H9 (cell line): ENCODE measurements around the gene PEPD. TPM values are rescaled to one million over a fixed set of nuclear protein-coding genes. Genes with fewer than 3 reads are reported as not detected.

Experiments used
- DNase-seq: peaks from one replicate; pipeline ENCODE4 v3.0.0-alpha.2; 2017
- H2AFZ ChIP-seq: one replicate; pipeline ENCODE4 v1.6.1; 2013; ENCODE audit warnings: mild to moderate bottlenecking, low read length, control low read depth, moderate library complexity
- H2AK5ac ChIP-seq: 2 replicates; pipeline ENCODE4 v1.6.1; 2013; ENCODE audit warnings: low read length, control low read depth, mixed read lengths; ENCODE audit not compliant: insufficient read length
- H2BK120ac ChIP-seq: one replicate; pipeline ENCODE4 v1.6.1; 2013; ENCODE audit warnings: low read depth, mild to moderate bottlenecking, low read length, control low read depth, inconsistent platforms; ENCODE audit not compliant: poor library complexity, severe bottlenecking
- H2BK12ac ChIP-seq: 2 replicates; pipeline ENCODE4 v1.6.1; 2013; ENCODE audit warnings: low read length, control low read depth, mixed read lengths, low read depth; ENCODE audit not compliant: insufficient read length
- H2BK15ac ChIP-seq: 2 replicates; pipeline ENCODE4 v1.6.1; 2013; ENCODE audit warnings: low read depth, low read length, control low read depth
- H2BK20ac ChIP-seq: one replicate; pipeline ENCODE4 v1.6.1; 2013; ENCODE audit warnings: low read depth, mild to moderate bottlenecking, low read length, control low read depth, inconsistent platforms; ENCODE audit not compliant: poor library complexity, severe bottlenecking
- H2BK5ac ChIP-seq: 2 replicates; pipeline ENCODE4 v1.6.1; 2013; ENCODE audit warnings: low read length, control low read depth, mixed read lengths; ENCODE audit not compliant: insufficient read length
- H3K14ac ChIP-seq: 2 replicates; pipeline ENCODE4 v1.6.1; 2013; ENCODE audit warnings: low read length, control low read depth; ENCODE audit not compliant: insufficient read depth
- H3K18ac ChIP-seq: 2 replicates; pipeline ENCODE4 v1.6.1; 2013; ENCODE audit warnings: low read depth, mild to moderate bottlenecking, mixed read lengths, low read length, control low read depth; ENCODE audit not compliant: insufficient read length
- H3K23ac ChIP-seq: 2 replicates; pipeline ENCODE4 v1.6.1; 2013; ENCODE audit warnings: low read length, control low read depth, mixed read lengths, low read depth; ENCODE audit not compliant: insufficient read length
- H3K23me2 ChIP-seq: 2 replicates; pipeline ENCODE4 v1.6.1; 2013; ENCODE audit warnings: low read depth, mild to moderate bottlenecking, mixed read lengths, low read length, control low read depth; ENCODE audit not compliant: insufficient read length, poor library complexity, severe bottlenecking
- H3K27ac ChIP-seq: 2 replicates; pipeline ENCODE4 v1.5.1; 2013; ENCODE audit warnings: low read length, control low read depth, mixed read lengths, low read depth; ENCODE audit not compliant: insufficient read length
- H3K27me3 ChIP-seq: 2 replicates; pipeline ENCODE4 v1.6.1; 2013; ENCODE audit warnings: low read length, control low read depth, inconsistent platforms; ENCODE audit not compliant: insufficient read depth
- H3K4ac ChIP-seq: 2 replicates; pipeline ENCODE4 v1.6.1; 2013; ENCODE audit warnings: low read depth, mild to moderate bottlenecking, control low read depth, inconsistent platforms, low read length, moderate library complexity
- H3K4me1 ChIP-seq: 2 replicates; pipeline ENCODE4 v1.6.1; 2013; ENCODE audit warnings: low read length, control low read depth, inconsistent platforms; ENCODE audit not compliant: insufficient read depth
- H3K4me2 ChIP-seq: 2 replicates; pipeline ENCODE4 v1.6.1; 2013; ENCODE audit warnings: low read length, control low read depth, mixed read lengths; ENCODE audit not compliant: insufficient read length, insufficient read depth
- H3K56ac ChIP-seq: 2 replicates; pipeline ENCODE4 v1.6.1; 2013; ENCODE audit warnings: low read depth, mild to moderate bottlenecking, mixed read lengths, low read length, control low read depth; ENCODE audit not compliant: insufficient read length
- H3K79me1 ChIP-seq: 2 replicates; pipeline ENCODE4 v1.6.1; 2013; ENCODE audit warnings: low read depth, mild to moderate bottlenecking, moderate library complexity, low read length, control low read depth, inconsistent platforms; ENCODE audit not compliant: insufficient read depth, poor library complexity, severe bottlenecking
- H3K79me2 ChIP-seq: 2 replicates; pipeline ENCODE4 v1.6.1; 2013; ENCODE audit warnings: low read length, control low read depth, inconsistent platforms; ENCODE audit not compliant: insufficient read depth
- H3K9ac ChIP-seq: 2 replicates; pipeline ENCODE4 v1.6.1; 2013; ENCODE audit warnings: low read length, control low read depth, mixed read lengths; ENCODE audit not compliant: insufficient read length; ENCODE audit errors: extremely low read depth
- H3K9me3 ChIP-seq: one replicate; pipeline ENCODE4 v1.6.1; 2013; ENCODE audit warnings: low read depth, low read length, inconsistent platforms; ENCODE audit not compliant: control insufficient read depth
- H3T11ph ChIP-seq: one replicate; pipeline ENCODE4 v1.6.1; 2013; ENCODE audit warnings: mild to moderate bottlenecking, low read length, control low read depth, inconsistent platforms
- H4K20me1 ChIP-seq: one replicate; pipeline ENCODE4 v1.6.1; 2013; ENCODE audit not compliant: control insufficient read depth, insufficient read length, insufficient read depth
- H4K5ac ChIP-seq: 2 replicates; pipeline ENCODE4 v1.6.1; 2013; ENCODE audit warnings: low read depth, mild to moderate bottlenecking, mixed read lengths, low read length, control low read depth; ENCODE audit not compliant: insufficient read length
- H4K8ac ChIP-seq: replicated peaks from 2 replicates; pipeline ENCODE4 v1.6.1; 2013; ENCODE audit warnings: low read length, control low read depth, mixed read lengths, low read depth; ENCODE audit not compliant: insufficient read length
- H4K91ac ChIP-seq: 2 replicates; pipeline ENCODE4 v1.6.1; 2013; ENCODE audit warnings: low read depth, mild to moderate bottlenecking, moderate library complexity, mixed read lengths, low read length, control low read depth; ENCODE audit not compliant: insufficient read length
- H3K27ac Mint-ChIP-seq, 3 experiments: 2 replicates in 2 of 3; 3 replicates in 1 of 3; pipeline ENCODE4 v1.8.0; 2020 to 2021; ENCODE audit warnings: mixed read lengths in 3 of 3, mild to moderate bottlenecking in 1 of 3, moderate library complexity in 1 of 3
- H3K27me3 Mint-ChIP-seq: 2 replicates; pipeline ENCODE4 v1.8.0; 2021; ENCODE audit warnings: low read depth, mild to moderate bottlenecking, moderate library complexity, mixed read lengths
- H3K36me3 Mint-ChIP-seq, 3 experiments: 2 replicates in 2 of 3; 3 replicates in 1 of 3; pipeline ENCODE4 v1.8.0; 2020 to 2021; ENCODE audit warnings: low read depth in 3 of 3, mixed read lengths in 3 of 3; ENCODE audit not compliant: insufficient read depth in 1 of 3
- H3K4me1 Mint-ChIP-seq, 2 experiments: 2 replicates each; pipeline ENCODE4 v1.8.0; 2020; ENCODE audit warnings: mixed read lengths in 2 of 2
- H3K4me3 Mint-ChIP-seq, 2 experiments: 2 replicates in 1 of 2; 3 replicates in 1 of 2; pipeline ENCODE4 v1.8.0; 2020 to 2021; ENCODE audit warnings: mild to moderate bottlenecking in 2 of 2, mixed read lengths in 2 of 2, moderate library complexity in 1 of 2
- H3K9me3 Mint-ChIP-seq, 2 experiments: 2 replicates in 1 of 2; 3 replicates in 1 of 2; pipeline ENCODE4 v1.8.0; 2020; ENCODE audit warnings: mild to moderate bottlenecking in 2 of 2, mixed read lengths in 2 of 2, moderate library complexity in 1 of 2
- WGBS: extraction: QIAGEN DNeasy Blood & Tissue Kit; methylation state at CpG from one replicate; pipeline ENCODE4 v1.1.7; 2013; ENCODE audit warnings: missing lambda C conversion rate, low lambda C conversion rate, mixed read lengths; ENCODE audit not compliant: insufficient read length; ENCODE audit errors: extremely low coverage; 5-methylcytosine and 5-hydroxymethylcytosine counted together
- total RNA-seq: library from RNA; stranded (reverse); gene quantifications from 2 replicates; pipeline ENCODE4 v1.2.1, GENCODE V29; 2021
- TF ChIP-seq, protein P1 (sequence below): fragments of 200-600 bp; sonication (generic); conservative IDR thresholded peaks from 3 replicates; pipeline ENCODE4 v1.8.0; 2021; ENCODE audit warnings: antibody characterized with exemption, mild to moderate bottlenecking

Gene PEPD
- total RNA-seq, 1 experiment from 2014 or later: 52.8 TPM

DNA sequence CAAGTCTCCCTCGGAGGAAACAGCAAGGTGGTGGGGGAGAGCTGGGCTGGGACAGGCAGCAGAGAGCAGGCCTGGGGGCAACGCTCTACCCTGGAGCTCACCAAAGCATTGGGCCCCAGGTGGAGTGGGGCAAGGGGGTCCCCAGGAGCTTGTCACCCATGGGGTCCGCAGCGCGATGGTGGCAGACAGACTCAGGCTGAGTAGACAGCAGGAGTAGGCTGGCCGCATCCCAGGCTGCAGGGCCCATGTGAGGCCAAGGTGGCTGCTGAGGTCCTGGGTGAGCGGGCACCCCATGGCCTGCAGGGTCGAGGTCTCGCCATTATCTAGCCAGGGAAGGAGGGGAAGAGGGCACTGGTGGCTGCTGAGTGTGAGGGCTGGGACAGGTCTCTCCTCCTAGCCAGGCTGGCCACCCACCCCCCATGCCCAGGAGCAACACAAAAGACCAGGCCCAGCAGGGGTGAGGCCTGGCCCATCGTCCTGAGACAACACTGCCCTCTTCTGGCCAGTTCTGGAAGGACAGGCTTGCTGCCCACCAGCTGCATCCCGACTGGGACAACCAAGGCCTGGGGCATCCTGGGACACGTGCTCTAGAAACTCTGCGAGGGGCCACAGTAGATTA lies 115.0 kb downstream of the PEPD start:
- no peak overlapping the region for H3T11ph ChIP-seq
- no peaks in the 10 kb centered on the region for H3K4me1 ChIP-seq
- no peaks in the 10 kb centered on the region for H3K23me2 ChIP-seq
- no peaks in the 10 kb centered on the region for H3K27me3 Mint-ChIP-seq
- no peaks in the 10 kb centered on the region for H3K9me3 Mint-ChIP-seq
- no peaks in the 10 kb centered on the region for H3K9me3 ChIP-seq
- no peak overlapping the region for H2BK12ac ChIP-seq
- no peaks in the 10 kb centered on the region for H3K79me2 ChIP-seq
- no peaks in the 10 kb centered on the region for H3K27me3 ChIP-seq
- H3K9ac ChIP-seq: no peak overlapping the region
- H2BK120ac ChIP-seq: no peak overlapping the region
- H4K20me1 ChIP-seq: no peaks in the 10 kb centered on the region
- H3K4ac ChIP-seq: no peak overlapping the region
- H2BK5ac ChIP-seq: no peak overlapping the region
- no peaks in the 10 kb centered on the region for H3K79me1 ChIP-seq
- no peak overlapping the region for H3K27ac ChIP-seq
- H3K4me2 ChIP-seq: no peak overlapping the region
- H4K8ac ChIP-seq: no peak overlapping the region
- no CpG with 5 or more reads among the region's 13 CpGs for WGBS
- no peak overlapping the region for H3K56ac ChIP-seq
- no peak overlapping the region for H2AK5ac ChIP-seq
- no peak overlapping the region for H4K5ac ChIP-seq
- H3K36me3 Mint-ChIP-seq: no peaks in the 10 kb centered on the region; a peak in 2 of 7 replicates
- H4K91ac ChIP-seq: no peak overlapping the region
- H3K4me1 Mint-ChIP-seq: peaks cover 6 to 11% of the 10 kb centered on the region in 2 experiments
- H3K27ac Mint-ChIP-seq: peak overlapping the region in 1 of 3 experiments; percentile 85; a peak in 2 of 7 replicates
- no peak overlapping the region for H2AFZ ChIP-seq
- DNase-seq: peak; percentile 89
- no peak overlapping the region for H2BK20ac ChIP-seq
- no peak overlapping the region for H3K23ac ChIP-seq
- no peak overlapping the region for H3K14ac ChIP-seq
- TF ChIP-seq, protein P1, sequence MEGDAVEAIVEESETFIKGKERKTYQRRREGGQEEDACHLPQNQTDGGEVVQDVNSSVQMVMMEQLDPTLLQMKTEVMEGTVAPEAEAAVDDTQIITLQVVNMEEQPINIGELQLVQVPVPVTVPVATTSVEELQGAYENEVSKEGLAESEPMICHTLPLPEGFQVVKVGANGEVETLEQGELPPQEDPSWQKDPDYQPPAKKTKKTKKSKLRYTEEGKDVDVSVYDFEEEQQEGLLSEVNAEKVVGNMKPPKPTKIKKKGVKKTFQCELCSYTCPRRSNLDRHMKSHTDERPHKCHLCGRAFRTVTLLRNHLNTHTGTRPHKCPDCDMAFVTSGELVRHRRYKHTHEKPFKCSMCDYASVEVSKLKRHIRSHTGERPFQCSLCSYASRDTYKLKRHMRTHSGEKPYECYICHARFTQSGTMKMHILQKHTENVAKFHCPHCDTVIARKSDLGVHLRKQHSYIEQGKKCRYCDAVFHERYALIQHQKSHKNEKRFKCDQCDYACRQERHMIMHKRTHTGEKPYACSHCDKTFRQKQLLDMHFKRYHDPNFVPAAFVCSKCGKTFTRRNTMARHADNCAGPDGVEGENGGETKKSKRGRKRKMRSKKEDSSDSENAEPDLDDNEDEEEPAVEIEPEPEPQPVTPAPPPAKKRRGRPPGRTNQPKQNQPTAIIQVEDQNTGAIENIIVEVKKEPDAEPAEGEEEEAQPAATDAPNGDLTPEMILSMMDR: peak; percentile 96
- H2BK15ac ChIP-seq: no peak overlapping the region
- H3K18ac ChIP-seq: no peak overlapping the region
- H3K4me3 Mint-ChIP-seq: no peak overlapping the region
